ENCODE measurements around the gene CNPPD1. TPM values are rescaled to one million over a fixed set of nuclear protein-coding genes. Genes with fewer than 3 reads are reported as not detected.

The CNPPD1 gene
- polyA plus RNA-seq, 2 of the 4 experiments (the other 2 are of a cell fraction): 22.4 to 27.6 TPM

DNA sequence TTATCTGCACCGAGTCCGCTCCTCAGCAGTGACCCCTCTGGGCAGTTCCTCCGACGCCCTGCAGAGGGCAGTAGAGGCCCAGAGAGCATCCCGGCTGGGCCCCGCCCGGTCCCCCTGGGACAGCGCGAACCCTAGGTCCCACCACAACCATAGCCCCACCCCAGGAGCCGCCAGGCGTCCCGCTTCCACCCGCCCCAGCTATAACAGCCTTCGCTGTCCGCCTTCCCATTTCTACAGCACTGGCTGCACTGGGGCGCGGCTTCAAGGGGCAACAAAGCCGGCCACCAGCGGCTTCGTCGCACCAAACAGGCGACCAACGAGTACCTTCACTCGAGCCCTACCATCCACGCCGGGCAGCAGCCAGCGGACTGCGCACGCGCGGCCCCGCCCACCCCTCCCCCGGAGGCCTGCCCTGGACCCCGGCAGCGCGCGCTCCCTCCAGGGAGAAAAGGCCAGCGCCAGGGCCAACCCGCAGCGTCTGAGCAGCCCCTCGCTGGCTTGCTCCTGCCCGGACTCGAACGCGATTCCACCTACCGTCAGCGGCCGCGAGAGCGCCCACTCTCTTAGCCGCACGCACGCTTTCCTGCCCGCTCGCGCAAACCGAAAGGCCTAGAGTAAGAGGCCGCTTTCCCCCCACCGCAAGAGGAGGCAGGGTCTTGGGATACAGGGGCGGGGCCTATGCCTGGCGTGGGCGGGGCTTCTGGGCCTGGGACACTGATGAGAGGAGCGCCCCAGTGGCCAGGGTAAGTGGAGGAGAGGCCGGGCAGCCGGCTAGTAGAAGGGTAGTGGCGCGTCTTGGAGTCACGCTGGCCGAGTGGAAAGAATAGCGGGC is 16.3 kb downstream of the CNPPD1 start, which contains the start of gene NHEJ1 (continued):
- TF ChIP-seq, protein P1, sequence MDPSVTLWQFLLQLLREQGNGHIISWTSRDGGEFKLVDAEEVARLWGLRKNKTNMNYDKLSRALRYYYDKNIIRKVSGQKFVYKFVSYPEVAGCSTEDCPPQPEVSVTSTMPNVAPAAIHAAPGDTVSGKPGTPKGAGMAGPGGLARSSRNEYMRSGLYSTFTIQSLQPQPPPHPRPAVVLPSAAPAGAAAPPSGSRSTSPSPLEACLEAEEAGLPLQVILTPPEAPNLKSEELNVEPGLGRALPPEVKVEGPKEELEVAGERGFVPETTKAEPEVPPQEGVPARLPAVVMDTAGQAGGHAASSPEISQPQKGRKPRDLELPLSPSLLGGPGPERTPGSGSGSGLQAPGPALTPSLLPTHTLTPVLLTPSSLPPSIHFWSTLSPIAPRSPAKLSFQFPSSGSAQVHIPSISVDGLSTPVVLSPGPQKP (IDR thresholded peaks at IDR 0.05; ENCODE audit: low read depth, low read length): no peak
- no peak for TF ChIP-seq HOXB5 (CRISPR knock-in tag; IDR thresholded peaks at IDR 0.05)
- TF ChIP-seq RNF2 (IDR thresholded peaks at IDR 0.05; ENCODE audit: borderline replicate concordance, low read depth): no peak
- no peak for TF ChIP-seq KDM5A (IDR thresholded peaks at IDR 0.05)

- no peak for TF ChIP-seq CEBPB (IDR thresholded peaks at IDR 0.05)
- TF ChIP-seq SMC3 (IDR thresholded peaks at IDR 0.05): no peak
- TF ChIP-seq HOXB13 (CRISPR knock-in tag; IDR thresholded peaks at IDR 0.05; ENCODE audit: low read depth): no peak
- TF ChIP-seq POLR2AphosphoS2 (conservative IDR thresholded peaks at IDR 0.05; ENCODE audit: low read length): no peak
- TF ChIP-seq ZNF302 (CRISPR knock-in tag; IDR thresholded peaks at IDR 0.05): no peak
- no peak for TF ChIP-seq CBX2 (IDR thresholded peaks at IDR 0.05; ENCODE audit: borderline replicate concordance, low read depth)
- no peak for TF ChIP-seq HEYL (CRISPR knock-in tag; IDR thresholded peaks at IDR 0.05)
- TF ChIP-seq MYC (IDR thresholded peaks at IDR 0.05; ENCODE audit: borderline replicate concordance, low read length): no peak
- TF ChIP-seq GATA3 (IDR thresholded peaks at IDR 0.05; ENCODE audit: borderline replicate concordance): no peak
- TF ChIP-seq MAX (IDR thresholded peaks at IDR 0.05): no peak
- no peak for TF ChIP-seq PHF8 (IDR thresholded peaks at IDR 0.05; ENCODE audit: borderline replicate concordance, low read depth)
- no peak for TF ChIP-seq RAD21 (conservative IDR thresholded peaks at IDR 0.05 in 1 of 2, IDR thresholded peaks at IDR 0.05 in 1 of 2)
- TF ChIP-seq CHD2 (IDR thresholded peaks at IDR 0.05; ENCODE audit: low read length, partially characterized antibody): no peak
- no peak for TF ChIP-seq TFCP2L1 (CRISPR knock-in tag; IDR thresholded peaks at IDR 0.05)
- TF ChIP-seq RFX5 (IDR thresholded peaks at IDR 0.05): no peak
- no peak for FAIRE-seq
These were observed 16.9 kb downstream of the CNPPD1 start for GRCh38 chr2:219159771-219160185.

DNA sequence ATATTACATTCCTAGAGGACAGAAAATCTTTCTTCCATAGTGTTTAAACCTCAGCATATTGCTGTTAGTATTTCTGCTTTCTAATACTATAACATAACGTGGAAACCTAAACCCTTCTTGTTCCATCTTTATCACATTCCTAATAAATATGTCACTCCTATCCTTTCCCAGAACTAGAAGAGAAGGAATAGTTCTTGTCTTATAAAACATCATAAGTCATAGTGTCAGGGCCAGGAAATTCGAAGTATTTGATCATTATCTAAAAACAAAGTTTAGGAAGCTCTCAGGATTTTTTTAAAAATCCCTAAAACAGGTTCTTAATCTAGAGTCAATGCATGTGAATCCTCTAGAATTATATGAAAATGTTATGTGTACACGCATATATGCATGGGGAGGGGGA is 18.1 kb downstream of the CNPPD1 start:
- TF ChIP-seq FOXS1 (CRISPR knock-in tag; IDR thresholded peaks at IDR 0.05) (no peak), CHD4 (IDR thresholded peaks at IDR 0.05; ENCODE audit: borderline replicate concordance) (no peak), ATOH8 (CRISPR knock-in tag; IDR thresholded peaks at IDR 0.05; ENCODE audit: low read depth) (no peak), GATA3 (IDR thresholded peaks at IDR 0.05; ENCODE audit: borderline replicate concordance) (no peak), ZFP36 (IDR thresholded peaks at IDR 0.05; ENCODE audit: borderline replicate concordance, partially characterized antibody) (no peak), RNF2 (IDR thresholded peaks at IDR 0.05; ENCODE audit: borderline replicate concordance, low read depth) (no peak), HES2 (IDR thresholded peaks at IDR 0.05) (no peak), NFE2L2 (conservative IDR thresholded peaks at IDR 0.05; ENCODE audit: low read length) (no peak), BHLHE40 (IDR thresholded peaks at IDR 0.05; ENCODE audit: low read depth, low read length) (no peak), PHF8 (IDR thresholded peaks at IDR 0.05; ENCODE audit: borderline replicate concordance, low read depth) (no peak), E2F6 (IDR thresholded peaks at IDR 0.05; ENCODE audit: borderline replicate concordance, low read depth) (no peak), POLR2AphosphoS2 (conservative IDR thresholded peaks at IDR 0.05; ENCODE audit: low read length) (no peak), EP300 (IDR thresholded peaks at IDR 0.05) (no peak), JUN (IDR thresholded peaks at IDR 0.05) (no peak)
- TF ChIP-seq, protein P2, sequence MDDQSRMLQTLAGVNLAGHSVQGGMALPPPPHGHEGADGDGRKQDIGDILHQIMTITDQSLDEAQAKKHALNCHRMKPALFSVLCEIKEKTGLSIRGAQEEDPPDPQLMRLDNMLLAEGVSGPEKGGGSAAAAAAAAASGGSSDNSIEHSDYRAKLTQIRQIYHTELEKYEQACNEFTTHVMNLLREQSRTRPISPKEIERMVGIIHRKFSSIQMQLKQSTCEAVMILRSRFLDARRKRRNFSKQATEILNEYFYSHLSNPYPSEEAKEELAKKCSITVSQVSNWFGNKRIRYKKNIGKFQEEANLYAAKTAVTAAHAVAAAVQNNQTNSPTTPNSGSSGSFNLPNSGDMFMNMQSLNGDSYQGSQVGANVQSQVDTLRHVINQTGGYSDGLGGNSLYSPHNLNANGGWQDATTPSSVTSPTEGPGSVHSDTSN (IDR thresholded peaks at IDR 0.05): no peak
- no peak for DNase-seq (ENCODE audit: low read depth in 1 of 2, low spot score in 1 of 2)
- Histone ChIP-seq H3K4me3 (no peak overlapping the region), H3K4me1 (peaks cover 9% of the 10 kb centered on the region), H3K4me2 (no peak overlapping the region), H3K9me3 (no peaks in the 10 kb centered on the region), H3K27ac (no peak overlapping the region)
- WGBS (ENCODE audit: missing lambda C conversion rate): 59% methylated on average over 3 of the region's 3 CpGs
- POLR2A ChIA-PET: no interaction called here
- CTCF ChIA-PET: interaction anchor here (0.6 to 21.6 kb wide), 29 partner anchors 9 to 414 kb away, joined by 3 to 332 read pairs (median 6); partner anchors contain the start of genes CNPPD1, IHH, INHA and SLC23A3
- ATAC-seq: no peak
- no peak for FAIRE-seq

More at GRCh38 chr2:219159771-219160185, 16.9 kb downstream of the CNPPD1 start:
- CTCF ChIA-PET: interaction anchor here (0.8 to 21.6 kb wide), 47 partner anchors 10 to 296 kb away, joined by 3 to 332 read pairs (median 4); partner anchors contain the start of genes CNPPD1, DNAJB2, GLB1L and IHH
- Histone ChIP-seq H3K27ac (peak overlapping the region; percentile 91 to 95), H3K4me2 (peak overlapping the region; percentile 98), H3K4me3 (peak overlapping the region; percentile 54), H3K4me1 (peaks cover 9% of the 10 kb centered on the region), H3K9me3 (no peaks in the 10 kb centered on the region)
- ATAC-seq (peak; percentile 1 to 3; a peak in 3 of 6 replicates), DNase-seq (ENCODE audit: low read depth in 1 of 2, low spot score in 1 of 2) (no peak)
- POLR2A ChIA-PET: interaction anchor here (1.3 kb wide), 1 partner anchor 17 kb away, joined by 4 read pairs; the partner anchor contains the start of gene CNPPD1
- WGBS (ENCODE audit: missing lambda C conversion rate): 26% methylated on average over 18 of the region's 18 CpGs
